Fibroblast of the aortic adventitia (primary cell): ENCODE results near the gene LYVE1. TPM values are rescaled to one million over a fixed set of nuclear protein-coding genes. Genes with fewer than 3 reads are reported as not detected.

Experiments used
- DNase-seq: peaks from one replicate; pipeline ENCODE4 v3.0.0-alpha.2; 2010; ENCODE audit warnings: low read depth
- H3K4me3 ChIP-seq: 2 replicates; pipeline ENCODE4 v1.5.1; 2011; ENCODE audit warnings: low read depth, mild to moderate bottlenecking, control low read depth, low read length, moderate library complexity
- CTCF ChIP-seq: IDR thresholded peaks from 2 replicates; pipeline ENCODE4 v1.5.1; 2011; ENCODE audit warnings: mild to moderate bottlenecking, low read length, control low read depth, inconsistent platforms; ENCODE audit not compliant: insufficient read depth
- total RNA-seq: library from RNA; depleted of rRNA; stranded (reverse); fragments of >200 nt; gene quantifications from 2 replicates; pipeline ENCODE4 v1.2.3, GENCODE V29; 2012; ENCODE audit warnings: low replicate concordance

Gene LYVE1
- total RNA-seq, 1 donor, result not detected

DNA sequence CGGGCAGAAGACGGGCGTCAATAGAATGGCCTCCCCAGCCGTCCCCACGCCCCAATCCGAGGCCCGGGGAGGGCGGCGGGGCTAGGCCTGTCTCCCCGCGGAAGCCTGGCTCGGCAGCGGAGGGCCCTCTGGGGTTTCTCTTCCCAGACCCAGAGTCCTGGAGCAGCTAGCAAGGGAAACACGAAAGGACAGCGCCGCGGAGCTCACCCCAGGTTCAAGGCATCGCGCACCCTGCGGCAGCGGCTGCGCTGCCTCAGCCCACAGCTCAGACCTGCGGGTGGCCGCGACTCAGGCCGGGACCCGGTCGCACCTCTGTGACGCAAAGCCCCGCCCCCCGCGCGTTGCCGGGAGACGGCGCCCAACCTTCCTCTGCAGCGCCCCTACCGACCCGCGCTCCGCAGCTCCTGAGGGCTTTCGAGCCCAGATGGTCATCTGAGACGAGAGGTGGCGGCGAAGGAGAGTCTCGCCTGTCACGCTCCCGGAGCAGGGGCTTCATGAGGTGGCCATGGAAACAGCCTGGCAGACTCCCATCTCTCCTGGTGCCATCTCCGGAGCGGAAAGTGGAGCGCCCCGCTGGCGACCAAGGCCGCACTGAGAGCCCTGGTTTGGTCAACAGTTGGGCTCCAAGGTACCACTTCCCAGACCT, 27.4 kb downstream of the LYVE1 start, which contains the start of gene RNF141:
TSS of gene RNF141 (minus strand) at position 273 of the 646 bp plus-strand sequence. CDS start 7,029 bp downstream, outside the sequence.
- H3K4me3 ChIP-seq, result peak within 1 kb of the TSS; percentile 89
- TF ChIP-seq CTCF, result peak; percentile 85
- DNase-seq, result peak; percentile 83

- DNase-seq, result peak; percentile 33
- TF ChIP-seq CTCF, result no peak
- H3K4me3 ChIP-seq, result peak overlapping the region; percentile 89
Measured at GRCh38 chr11:10540546-10540914, 27.9 kb downstream of the LYVE1 start.

DNA sequence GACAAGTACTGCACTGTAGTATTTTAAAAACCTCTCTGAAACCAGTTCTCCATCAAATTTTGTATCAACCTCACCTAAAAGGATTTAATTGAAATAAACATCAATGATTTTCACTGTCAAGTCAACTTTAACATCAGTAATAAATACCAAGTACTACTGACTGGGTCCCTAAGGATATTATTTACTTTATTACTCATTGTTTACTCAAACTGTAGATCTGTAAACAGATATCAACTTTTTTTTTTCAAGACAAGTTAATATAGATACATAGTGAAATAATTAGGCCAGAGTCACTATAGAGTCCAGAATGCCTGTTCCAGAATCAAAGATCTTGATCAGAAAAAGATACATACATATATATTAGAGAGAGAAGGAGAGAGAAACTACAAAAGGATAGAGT, 29.1 kb downstream of the LYVE1 start:
- DNase-seq, result no peak
- no peak for TF ChIP-seq CTCF
- peak overlapping the region; percentile 89 for H3K4me3 ChIP-seq

GRCh38 chr11:10538924-10539323, 29.5 kb downstream of the LYVE1 start:
- no peak for TF ChIP-seq CTCF
- no peak overlapping the region for H3K4me3 ChIP-seq
- DNase-seq, result no peak

DNA sequence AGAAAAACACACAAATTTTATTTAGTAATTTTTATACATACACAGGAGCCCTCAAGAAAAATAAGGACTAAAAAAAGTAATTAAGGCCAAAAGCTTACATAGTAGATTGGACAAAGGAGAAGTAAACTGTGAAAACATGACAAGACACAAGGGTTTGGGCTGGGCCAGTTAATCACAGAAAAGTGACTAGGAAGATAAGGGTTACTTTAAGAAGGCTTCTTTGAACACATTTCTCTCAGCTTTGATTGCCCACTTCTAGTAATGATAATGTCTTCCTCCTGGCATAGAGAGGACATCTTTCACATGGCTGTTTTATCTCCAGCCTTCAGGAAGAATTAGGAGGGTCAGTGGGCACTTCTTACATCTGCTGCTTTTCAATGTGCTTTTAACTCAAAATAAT, 30.9 kb downstream of the LYVE1 start:
- no peak for TF ChIP-seq CTCF
- H3K4me3 ChIP-seq, result no peak overlapping the region
- no peak for DNase-seq

GRCh38 chr11:10534316-10534715, 34.1 kb downstream of the LYVE1 start:
- H3K4me3 ChIP-seq, result no peak overlapping the region
- no peak for TF ChIP-seq CTCF
- DNase-seq, result no peak

DNA sequence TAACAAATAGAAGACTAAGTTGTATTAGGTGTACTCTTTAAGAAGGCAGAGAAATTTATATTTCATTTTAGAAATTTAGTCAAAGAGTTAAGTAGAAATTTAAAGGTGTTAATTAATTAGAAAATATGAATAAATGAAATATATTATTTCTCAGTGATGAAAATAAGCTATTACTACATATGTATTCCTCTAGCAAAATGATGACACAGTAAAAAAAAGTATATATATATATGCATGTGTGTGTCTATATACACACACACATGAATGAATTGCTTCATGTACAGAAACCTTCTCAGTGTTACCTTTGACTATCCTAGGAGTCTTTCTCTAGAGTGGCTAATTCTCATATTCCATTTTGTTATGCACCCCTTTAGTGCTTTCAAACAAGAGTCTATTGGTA, 35.1 kb downstream of the LYVE1 start:
- H3K4me3 ChIP-seq, result no peak overlapping the region
- no peak for TF ChIP-seq CTCF
- DNase-seq, result no peak
